ENCODE data around the gene AGPAT3. TPM values are rescaled to one million over a fixed set of nuclear protein-coding genes. Genes with fewer than 3 reads are reported as not detected.

The AGPAT3 gene
- polyA plus RNA-seq, 2 of the 4 experiments (the other 2 are of a cell fraction): 18.2 to 20.3 TPM

GRCh38 chr21:43880111-43880985 lies 15.3 kb downstream of the AGPAT3 start (continued):
- no peak for TF ChIP-seq ATOH8 (CRISPR knock-in tag; IDR thresholded peaks at IDR 0.05; ENCODE audit: low read depth)
- TF ChIP-seq FOXS1 (CRISPR knock-in tag; IDR thresholded peaks at IDR 0.05): no peak

- Histone ChIP-seq H3K4me3 (no peak overlapping the region), H3K4me1 (peaks cover 19% of the 10 kb centered on the region), H3K9me3 (no peaks in the 10 kb centered on the region), H3K27ac (no peak overlapping the region), H3K4me2 (no peak overlapping the region)
- ChIA-PET CTCF (interaction anchor here (0.5 to 0.6 kb wide), 2 partner anchors 11 to 39 kb away, joined by 3 read pairs; no protein-coding TSS in a partner anchor), POLR2A (no interaction called here)
- no peak for FAIRE-seq
- no peak for ATAC-seq
- no peak for TF ChIP-seq USF2 (IDR thresholded peaks at IDR 0.05)
- TF ChIP-seq BCL3 (IDR thresholded peaks at IDR 0.05): no peak
- TF ChIP-seq HOXB13 (CRISPR knock-in tag; IDR thresholded peaks at IDR 0.05; ENCODE audit: low read depth): no peak
- TF ChIP-seq CBX2 (IDR thresholded peaks at IDR 0.05; ENCODE audit: borderline replicate concordance, low read depth): no peak
- no peak for TF ChIP-seq JUN (IDR thresholded peaks at IDR 0.05)
- TF ChIP-seq CTCF (IDR thresholded peaks at IDR 0.05): no peak
- TF ChIP-seq KDM5A (IDR thresholded peaks at IDR 0.05): no peak
- no peak for TF ChIP-seq PHF8 (IDR thresholded peaks at IDR 0.05; ENCODE audit: borderline replicate concordance, low read depth)
- TF ChIP-seq ATOH8 (CRISPR knock-in tag; IDR thresholded peaks at IDR 0.05; ENCODE audit: low read depth): no peak
- no peak for TF ChIP-seq MAFK (IDR thresholded peaks at IDR 0.05; ENCODE audit: partially characterized antibody)
- no peak for TF ChIP-seq PBX3 (IDR thresholded peaks at IDR 0.05)
- no peak for TF ChIP-seq ESRRA (IDR thresholded peaks at IDR 0.05; ENCODE audit: borderline replicate concordance, low read length)
- TF ChIP-seq ZSCAN20 (CRISPR knock-in tag; IDR thresholded peaks at IDR 0.05): no peak
- TF ChIP-seq TP53 (CRISPR knock-in tag; IDR thresholded peaks at IDR 0.05): no peak
- TF ChIP-seq GATA3 (IDR thresholded peaks at IDR 0.05; ENCODE audit: borderline replicate concordance): no peak
- no peak for TF ChIP-seq ZNF302 (CRISPR knock-in tag; IDR thresholded peaks at IDR 0.05)
- TF ChIP-seq KDM1A (IDR thresholded peaks at IDR 0.05; ENCODE audit: low read depth): no peak
- no peak for TF ChIP-seq HES2 (IDR thresholded peaks at IDR 0.05)
- no peak for DNase-seq (ENCODE audit: low read depth in 1 of 2, low spot score in 1 of 2)
- WGBS (ENCODE audit: missing lambda C conversion rate): 94% methylated on average over 6 of the region's 6 CpGs
Measured at GRCh38 chr21:43881283-43881682, 16.3 kb downstream of the AGPAT3 start.
